Stimulated activated CD4-positive, alpha-beta T cell treated with anti-CD3 and anti-CD28 coated beads, Interleukin-4, amount 100 ng/mL, for 1 hour (primary cell): ENCODE results near the gene TMEM248.
"Not testable (repeated sequence)": the region's sequence is repeated elsewhere in the genome, so short reads cannot be mapped to it uniquely, and the experiment has no call there.

ENCODE experiments used
- DNase-seq: peaks from one replicate; pipeline ENCODE4 v3.0.0-alpha.2; 2020

The TMEM248 gene

GRCh38 chr7:66910789-66911188 lies 10.2 kb upstream of the TMEM248 start:
- DNase-seq: no peak

- DNase-seq: not testable (repeated sequence)
Measured at GRCh38 chr7:66911191-66911590, 9.8 kb upstream of the TMEM248 start.

- no peak for DNase-seq
Measured at GRCh38 chr7:66912195-66912594, 8.8 kb upstream of the TMEM248 start.

- no peak for DNase-seq
Measured at GRCh38 chr7:66913118-66914037, 7.6 kb upstream of the TMEM248 start.

GRCh38 chr7:66917904-66918303 lies 3.1 kb upstream of the TMEM248 start:
- DNase-seq: not testable (repeated sequence)

GRCh38 chr7:66919304-66919703 lies 1.7 kb upstream of the TMEM248 start:
- no peak for DNase-seq

GRCh38 chr7:66919704-66920103 lies 1.3 kb upstream of the TMEM248 start:
- no peak for DNase-seq

GRCh38 chr7:66920256-66920655 lies 769 bp upstream of the TMEM248 start:
- no peak for DNase-seq

GRCh38 chr7:66921396-66921917 lies 432 bp downstream of the TMEM248 start:
- peak; percentile 13 for DNase-seq

- peak; percentile 4 for DNase-seq
Measured at GRCh38 chr7:66921918-66922486, 977 bp downstream of the TMEM248 start.

- DNase-seq: no peak
Measured at GRCh38 chr7:66925255-66925654, 4.2 kb downstream of the TMEM248 start.

- DNase-seq: no peak
Measured at GRCh38 chr7:66927348-66927948, 6.4 kb downstream of the TMEM248 start.

- DNase-seq: no peak
Measured at GRCh38 chr7:66928388-66928787, 7.4 kb downstream of the TMEM248 start.

GRCh38 chr7:66929165-66929564 lies 8.1 kb downstream of the TMEM248 start:
- DNase-seq: no peak

GRCh38 chr7:66929935-66930334 lies 8.9 kb downstream of the TMEM248 start:
- no peak for DNase-seq

GRCh38 chr7:66930341-66930740 lies 9.3 kb downstream of the TMEM248 start:
- DNase-seq: no peak

GRCh38 chr7:66933469-66933868 lies 12.4 kb downstream of the TMEM248 start:
- no peak for DNase-seq

- no peak for DNase-seq
Measured at GRCh38 chr7:66937940-66938339, 16.9 kb downstream of the TMEM248 start.

- no peak for DNase-seq
Measured at GRCh38 chr7:66939325-66939724, 18.3 kb downstream of the TMEM248 start.

- DNase-seq: no peak
Measured at GRCh38 chr7:66946545-66946944, 25.5 kb downstream of the TMEM248 start.

GRCh38 chr7:66948480-66949109 lies 27.6 kb downstream of the TMEM248 start:
- DNase-seq: no peak

GRCh38 chr7:66950311-66950710 lies 29.3 kb downstream of the TMEM248 start:
- DNase-seq: no peak

GRCh38 chr7:66950763-66951162 lies 29.7 kb downstream of the TMEM248 start:
- no peak for DNase-seq
